ENCODE results near the gene GLB1L2.

Gene GLB1L2

GRCh38 chr11:134347441-134347840 lies 15.7 kb downstream of the GLB1L2 start:
- no peak overlapping the region for H3K27ac Mint-ChIP-seq
- H3K4me1 Mint-ChIP-seq = no peaks in the 10 kb centered on the region
- TF ChIP-seq CTCF (IDR thresholded peaks at IDR 0.05) = no peak
- peaks cover 19% of the 10 kb centered on the region for H3K27me3 Mint-ChIP-seq (ENCODE audit: low read depth, poor library complexity)
- no peak overlapping the region for H3K4me3 Mint-ChIP-seq
- DNase-seq = no peak
- no peaks in the 10 kb centered on the region for H3K36me3 Mint-ChIP-seq (ENCODE audit: low read depth)
- H3K9me3 Mint-ChIP-seq = no peaks in the 10 kb centered on the region

- DNase-seq = no peak
- Mint-ChIP-seq H3K27ac (no peak overlapping the region), H3K4me1 (no peaks in the 10 kb centered on the region), H3K4me3 (no peak overlapping the region), H3K27me3 (ENCODE audit: low read depth, poor library complexity) (peaks cover 15% of the 10 kb centered on the region), H3K36me3 (ENCODE audit: low read depth) (no peaks in the 10 kb centered on the region), H3K9me3 (peaks cover 9% of the 10 kb centered on the region)
- no peak for TF ChIP-seq CTCF (IDR thresholded peaks at IDR 0.05)
Measured at GRCh38 chr11:134349109-134349801, 17.5 kb downstream of the GLB1L2 start.

- H3K27me3 Mint-ChIP-seq (ENCODE audit: low read depth, poor library complexity) = peaks cover 15% of the 10 kb centered on the region
- H3K4me3 Mint-ChIP-seq = no peak overlapping the region
- H3K9me3 Mint-ChIP-seq = peaks cover 9% of the 10 kb centered on the region
- no peaks in the 10 kb centered on the region for H3K4me1 Mint-ChIP-seq
- no peak for DNase-seq
- no peak for TF ChIP-seq CTCF (IDR thresholded peaks at IDR 0.05)
- H3K27ac Mint-ChIP-seq = no peak overlapping the region
- no peaks in the 10 kb centered on the region for H3K36me3 Mint-ChIP-seq (ENCODE audit: low read depth)
Measured at GRCh38 chr11:134349802-134350355, 18.1 kb downstream of the GLB1L2 start.

GRCh38 chr11:134350381-134350780 lies 18.6 kb downstream of the GLB1L2 start:
- Mint-ChIP-seq H3K27ac (no peak overlapping the region), H3K27me3 (ENCODE audit: low read depth, poor library complexity) (peaks cover 16% of the 10 kb centered on the region)

GRCh38 chr11:134352111-134352510 lies 20.3 kb downstream of the GLB1L2 start:
- Mint-ChIP-seq H3K4me3 (no peak overlapping the region), H3K9me3 (peaks cover 9% of the 10 kb centered on the region), H3K27ac (no peak overlapping the region), H3K4me1 (peaks cover 8% of the 10 kb centered on the region), H3K27me3 (ENCODE audit: low read depth, poor library complexity) (peaks cover 22% of the 10 kb centered on the region), H3K36me3 (ENCODE audit: low read depth) (no peaks in the 10 kb centered on the region)
- DNase-seq = no peak
- TF ChIP-seq CTCF (IDR thresholded peaks at IDR 0.05) = no peak

More at GRCh38 chr11:134350381-134350780, 18.6 kb downstream of the GLB1L2 start:
- no peaks in the 10 kb centered on the region for H3K4me1 Mint-ChIP-seq
- peaks cover 9% of the 10 kb centered on the region for H3K9me3 Mint-ChIP-seq
- no peak for TF ChIP-seq CTCF (IDR thresholded peaks at IDR 0.05)
- no peak for DNase-seq
- no peaks in the 10 kb centered on the region for H3K36me3 Mint-ChIP-seq (ENCODE audit: low read depth)
- no peak overlapping the region for H3K4me3 Mint-ChIP-seq

GRCh38 chr11:134355136-134355535 lies 23.3 kb downstream of the GLB1L2 start:
- Mint-ChIP-seq H3K4me1 (peaks cover 20% of the 10 kb centered on the region), H3K27me3 (ENCODE audit: low read depth, poor library complexity) (peaks cover 21% of the 10 kb centered on the region), H3K9me3 (peaks cover 9% of the 10 kb centered on the region), H3K36me3 (ENCODE audit: low read depth) (no peaks in the 10 kb centered on the region), H3K4me3 (no peak overlapping the region), H3K27ac (no peak overlapping the region)
- no peak for DNase-seq
- TF ChIP-seq CTCF (IDR thresholded peaks at IDR 0.05) = no peak

All from nephron progenitor cell (in vitro differentiated cells).